Mesenchymal stem cell (in vitro differentiated cells and primary cell): ENCODE data around the gene ARHGDIG.

Source experiments
- DNase-seq: peaks from one replicate; pipeline ENCODE4 v3.0.0-alpha.2; 2013
- H2AFZ ChIP-seq: one replicate; pipeline ENCODE4 v1.6.1; 2013; ENCODE audit warnings: low read depth, mild to moderate bottlenecking, control low read depth, inconsistent platforms, low read length, moderate library complexity
- H2AK5ac ChIP-seq: 2 replicates; pipeline ENCODE4 v1.6.1; 2013; ENCODE audit warnings: low read length, moderate library complexity, mild to moderate bottlenecking, inconsistent platforms; ENCODE audit not compliant: severe bottlenecking
- H2BK120ac ChIP-seq: one replicate; pipeline ENCODE4 v1.6.1; 2013; ENCODE audit warnings: low read depth, mild to moderate bottlenecking, inconsistent platforms, low read length, moderate library complexity
- H2BK12ac ChIP-seq, 2 experiments: one replicate each; pipeline ENCODE4 v1.6.1; 2013; ENCODE audit warnings: inconsistent platforms in 2 of 2, low read length in 2 of 2, mild to moderate bottlenecking in 2 of 2, moderate library complexity in 2 of 2, control low read depth in 1 of 2
- H2BK15ac ChIP-seq: one replicate; pipeline ENCODE4 v1.6.1; 2013; ENCODE audit warnings: mild to moderate bottlenecking, low read depth, inconsistent platforms; ENCODE audit not compliant: poor library complexity, severe bottlenecking
- H2BK5ac ChIP-seq: 2 replicates; pipeline ENCODE4 v1.6.1; 2013; ENCODE audit warnings: low read depth, mild to moderate bottlenecking, low read length, control low read depth, inconsistent platforms; ENCODE audit not compliant: poor library complexity, severe bottlenecking
- H3K14ac ChIP-seq, 2 experiments: one replicate each; pipeline ENCODE4 v1.6.1; 2013; ENCODE audit warnings: inconsistent platforms in 2 of 2, low read length in 2 of 2, control low read depth in 1 of 2, mild to moderate bottlenecking in 1 of 2, moderate library complexity in 1 of 2
- H3K18ac ChIP-seq, 2 experiments: one replicate each; pipeline ENCODE4 v1.6.1; 2013; ENCODE audit warnings: inconsistent platforms in 2 of 2, low read length in 2 of 2, control low read depth in 1 of 2, low read depth in 1 of 2, mild to moderate bottlenecking in 1 of 2
- H3K23ac ChIP-seq, 2 experiments: one replicate each; pipeline ENCODE4 v1.6.1; 2013; ENCODE audit warnings: inconsistent platforms in 2 of 2, low read length in 2 of 2, mild to moderate bottlenecking in 2 of 2, moderate library complexity in 2 of 2, control low read depth in 1 of 2
- H3K27ac ChIP-seq: 2 replicates; pipeline ENCODE4 v1.5.1; 2013; ENCODE audit warnings: mild to moderate bottlenecking, moderate library complexity, low read length, control low read depth, inconsistent platforms; ENCODE audit not compliant: poor library complexity, severe bottlenecking
- H3K27me3 ChIP-seq, 2 experiments: 2 replicates each; pipeline versions ENCODE4 v1.6.1 to v1.7.0; 2013; ENCODE audit warnings: low read length in 2 of 2, mild to moderate bottlenecking in 2 of 2, moderate library complexity in 2 of 2, control low read depth in 1 of 2, inconsistent platforms in 1 of 2; ENCODE audit not compliant: control insufficient read depth in 1 of 2, insufficient read depth in 1 of 2
- H3K36me3 ChIP-seq, 2 experiments: 2 replicates each; pipeline versions ENCODE4 v1.6.1 to v1.7.0; 2013; ENCODE audit warnings: low read length in 2 of 2, control low read depth in 1 of 2, inconsistent platforms in 1 of 2, low read depth in 1 of 2, mild to moderate bottlenecking in 1 of 2; ENCODE audit not compliant: insufficient read depth in 2 of 2, control insufficient read depth in 1 of 2
- H3K4ac ChIP-seq, 2 experiments: one replicate each; pipeline ENCODE4 v1.6.1; 2013; ENCODE audit warnings: inconsistent platforms in 2 of 2, low read length in 2 of 2, mild to moderate bottlenecking in 2 of 2, moderate library complexity in 2 of 2, control low read depth in 1 of 2, low read depth in 1 of 2
- H3K4me1 ChIP-seq: 2 replicates; pipeline ENCODE4 v1.6.1; 2013; ENCODE audit warnings: low read depth, low read length, control low read depth; ENCODE audit not compliant: control insufficient read depth, insufficient read depth
- H3K4me2 ChIP-seq: 2 replicates; pipeline ENCODE4 v1.6.1; 2013; ENCODE audit warnings: low read length, mild to moderate bottlenecking, inconsistent platforms; ENCODE audit not compliant: poor library complexity, severe bottlenecking
- H3K4me3 ChIP-seq, 2 experiments: 2 replicates each; pipeline versions ENCODE4 v1.5.1 to v1.7.0; 2013; ENCODE audit warnings: low read length in 2 of 2, mild to moderate bottlenecking in 2 of 2, control low read depth in 1 of 2, low read depth in 1 of 2; ENCODE audit not compliant: insufficient read depth in 1 of 2
- H3K79me1 ChIP-seq: replicated peaks from 2 replicates; pipeline ENCODE4 v1.6.1; 2013; ENCODE audit warnings: mild to moderate bottlenecking, control low read depth, low read length, inconsistent platforms; ENCODE audit not compliant: poor library complexity, severe bottlenecking
- H3K9ac ChIP-seq: 2 replicates; pipeline ENCODE4 v1.7.0; 2013; ENCODE audit warnings: mild to moderate bottlenecking, low read length, moderate library complexity
- H3K9me3 ChIP-seq: 2 replicates; pipeline ENCODE4 v1.7.0; 2013; ENCODE audit warnings: mild to moderate bottlenecking, low read length; ENCODE audit not compliant: control insufficient read depth
- H4K8ac ChIP-seq: one replicate; pipeline ENCODE4 v1.6.1; 2013; ENCODE audit warnings: inconsistent platforms, mild to moderate bottlenecking, low read length, moderate library complexity
- H4K91ac ChIP-seq: one replicate; pipeline ENCODE4 v1.6.1; 2013; ENCODE audit warnings: mild to moderate bottlenecking, low read length, inconsistent platforms
- WGBS: methylation state at CpG from one replicate; pipeline ENCODE4 v1.1.7; 2013; ENCODE audit warnings: mixed read lengths; 5-methylcytosine and 5-hydroxymethylcytosine counted together

The ARHGDIG gene

DNA sequence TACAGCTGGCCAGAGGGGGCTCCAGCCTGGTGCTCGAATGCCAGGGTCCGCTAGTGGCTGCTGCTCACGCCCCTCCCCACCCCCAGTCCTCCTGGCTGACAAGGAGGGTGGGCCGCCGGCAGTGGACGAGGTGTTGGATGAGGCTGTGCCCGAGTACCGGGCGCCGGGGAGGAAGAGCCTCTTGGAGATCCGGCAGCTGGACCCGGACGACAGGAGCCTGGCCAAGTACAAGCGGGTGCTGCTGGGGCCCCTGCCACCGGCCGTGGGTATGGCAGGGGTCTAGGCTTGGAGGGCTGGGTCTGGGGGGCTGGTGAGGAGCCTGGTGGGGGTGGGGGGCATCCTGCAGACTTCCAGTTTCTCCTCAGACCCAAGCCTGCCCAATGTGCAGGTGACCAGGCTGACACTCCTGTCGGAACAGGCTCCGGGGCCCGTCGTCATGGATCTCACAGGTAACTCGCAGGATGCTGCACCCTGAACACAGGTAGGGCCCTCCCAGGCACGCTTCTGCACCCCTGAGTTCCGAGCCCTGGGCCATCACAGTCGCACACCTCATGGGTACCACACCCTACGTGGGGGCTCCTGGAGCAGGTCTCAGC, 1.4 kb downstream of the ARHGDIG start:
- WGBS = 78% methylated on average over 24 of the region's 25 CpGs

DNA sequence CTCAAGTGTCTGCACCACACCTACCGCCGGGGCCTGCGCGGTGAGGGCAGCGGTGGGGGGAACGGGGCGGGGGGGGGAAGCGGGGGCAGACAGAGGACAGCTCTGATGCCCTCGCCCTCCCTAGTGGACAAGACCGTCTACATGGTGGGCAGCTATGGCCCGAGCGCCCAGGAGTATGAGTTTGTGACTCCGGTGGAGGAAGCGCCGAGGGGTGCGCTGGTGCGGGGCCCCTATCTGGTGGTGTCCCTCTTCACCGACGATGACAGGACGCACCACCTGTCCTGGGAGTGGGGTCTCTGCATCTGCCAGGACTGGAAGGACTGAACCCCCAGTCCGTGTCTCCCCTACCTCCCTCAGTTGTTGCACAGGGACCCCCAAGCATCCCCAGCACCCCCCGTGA, 2.1 kb downstream of the ARHGDIG start:
- no peak overlapping the region for H2BK120ac ChIP-seq
- peaks cover 7 to 28% of the 10 kb centered on the region in 2 experiments for H3K36me3 ChIP-seq
- H4K8ac ChIP-seq = no peak overlapping the region
- H3K18ac ChIP-seq = no peak overlapping the region
- no peak overlapping the region for H3K9ac ChIP-seq
- no peak overlapping the region for H3K27ac ChIP-seq
- no peaks in the 10 kb centered on the region for H3K9me3 ChIP-seq
- peaks cover 17% of the 10 kb centered on the region for H3K4me1 ChIP-seq
- no peak overlapping the region for H4K91ac ChIP-seq
- no peak overlapping the region for H3K14ac ChIP-seq
- no peak for DNase-seq
- no peak overlapping the region for H3K4ac ChIP-seq
- H3K79me1 ChIP-seq = no peaks in the 10 kb centered on the region
- H3K23ac ChIP-seq = no peak overlapping the region
- 84% methylated on average over 20 of the region's 22 CpGs for WGBS
- no peak overlapping the region for H2AFZ ChIP-seq
- H2AK5ac ChIP-seq = no peak overlapping the region
- H2BK5ac ChIP-seq = no peak overlapping the region
- no peak overlapping the region for H2BK12ac ChIP-seq
- H3K27me3 ChIP-seq = peaks cover 30 to 33% of the 10 kb centered on the region in 2 experiments
- no peak overlapping the region for H3K4me2 ChIP-seq
- no peak overlapping the region for H3K4me3 ChIP-seq
- no peak overlapping the region for H2BK15ac ChIP-seq

More for the DNA sequence above, 1.4 kb downstream of the ARHGDIG start:
- Histone ChIP-seq H4K91ac (no peak overlapping the region), H3K4me2 (no peak overlapping the region), H2BK15ac (no peak overlapping the region), H2AFZ (no peak overlapping the region), H3K36me3 (peaks cover under 1 to 20% of the 10 kb centered on the region in 2 experiments), H3K27me3 (peaks cover 30 to 33% of the 10 kb centered on the region in 2 experiments), H3K27ac (no peak overlapping the region), H3K4me3 (no peak overlapping the region), H3K4ac (no peak overlapping the region), H3K23ac (no peak overlapping the region), H3K18ac (no peak overlapping the region), H2BK120ac (no peak overlapping the region), H3K14ac (no peak overlapping the region), H3K9me3 (no peaks in the 10 kb centered on the region), H2BK5ac (no peak overlapping the region), H2BK12ac (no peak overlapping the region), H4K8ac (no peak overlapping the region), H2AK5ac (no peak overlapping the region), H3K9ac (no peak overlapping the region), H3K4me1 (peaks cover 17% of the 10 kb centered on the region), H3K79me1 (no peaks in the 10 kb centered on the region)
- no peak for DNase-seq

DNA sequence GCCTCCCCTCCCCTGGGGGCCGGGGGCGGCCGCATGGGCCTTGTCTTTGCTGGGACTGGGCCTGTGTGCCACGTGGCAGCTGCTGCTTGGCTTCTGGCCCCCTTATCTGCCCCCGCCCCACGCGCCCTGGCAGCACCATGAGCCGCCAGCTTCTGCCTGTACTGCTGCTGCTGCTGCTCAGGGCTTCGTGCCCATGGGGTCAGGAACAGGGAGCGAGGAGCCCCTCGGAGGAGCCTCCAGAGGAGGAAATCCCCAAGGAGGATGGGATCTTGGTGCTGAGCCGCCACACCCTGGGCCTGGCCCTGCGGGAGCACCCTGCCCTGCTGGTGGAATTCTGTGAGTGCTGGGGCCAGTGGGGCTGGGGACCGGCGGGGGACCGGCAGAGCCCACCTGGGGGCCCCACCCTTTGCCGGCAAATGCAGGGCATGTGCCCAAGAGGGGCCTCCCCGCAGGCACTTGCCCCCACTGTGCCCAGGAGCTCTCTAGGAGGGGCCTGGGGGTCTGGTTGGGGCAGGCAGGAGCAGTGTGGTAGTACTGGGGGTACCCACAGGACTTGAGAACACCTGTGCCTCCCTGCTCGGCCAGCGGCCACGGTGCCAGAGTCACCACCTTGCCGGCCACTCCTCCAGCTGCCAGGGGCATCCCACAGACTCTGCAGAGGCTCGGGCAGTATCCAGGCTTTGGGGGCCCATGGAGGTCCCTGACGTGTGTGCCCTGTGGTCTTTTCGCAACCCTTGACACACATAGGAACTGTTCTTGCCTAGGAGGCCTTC, 2.8 kb downstream of the ARHGDIG start, which contains the start of gene PDIA2:
Gene PDIA2 (plus strand): TSS at position 132 of the 773 bp plus-strand sequence. CDS start 6 bp downstream, at position 138.
- no peak within 1 kb of the TSS for H2AFZ ChIP-seq
- H3K18ac ChIP-seq = no peak within 1 kb of the TSS
- no peaks in the 10 kb centered on the region for H3K79me1 ChIP-seq
- H3K4me3 ChIP-seq = no peak within 1 kb of the TSS
- no peak within 1 kb of the TSS for H3K9ac ChIP-seq
- peaks cover 14 to 35% of the 10 kb centered on the region in 2 experiments for H3K36me3 ChIP-seq
- no peak within 1 kb of the TSS for H4K91ac ChIP-seq
- peaks cover 30 to 33% of the 10 kb centered on the region in 2 experiments for H3K27me3 ChIP-seq
- no peaks in the 10 kb centered on the region for H3K9me3 ChIP-seq
- no peak within 1 kb of the TSS for H2BK12ac ChIP-seq
- H2AK5ac ChIP-seq = no peak within 1 kb of the TSS
- no peak within 1 kb of the TSS for H3K14ac ChIP-seq
- no peak within 1 kb of the TSS for H3K27ac ChIP-seq
- no peak within 1 kb of the TSS for H2BK120ac ChIP-seq
- no peak within 1 kb of the TSS for H3K23ac ChIP-seq
- WGBS = 90% methylated on average over 25 of the region's 25 CpGs
- H2BK15ac ChIP-seq = no peak within 1 kb of the TSS
- H3K4me1 ChIP-seq = peaks cover 17% of the 10 kb centered on the region
- no peak within 1 kb of the TSS for H3K4me2 ChIP-seq
- no peak for DNase-seq
- no peak within 1 kb of the TSS for H2BK5ac ChIP-seq
- H4K8ac ChIP-seq = no peak within 1 kb of the TSS
- H3K4ac ChIP-seq = no peak within 1 kb of the TSS
